Activated naive CD8-positive, alpha-beta T cell treated with anti-CD3 and anti-CD28 coated beads, Interleukin-2, amount 10 ng/mL, durations not matched to agents 7 days and 5 days (primary cell): ENCODE results near the gene NR6A1. TPM values are rescaled to one million over a fixed set of nuclear protein-coding genes. Genes with fewer than 3 reads are reported as not detected.

ENCODE experiments used
- ATAC-seq: fragments of 150-1000 bp; cut with Tn5 transposase; one replicate; pipeline ENCODE4 v1.10.0; 2021; ENCODE audit warnings: low read depth, moderate library complexity
- POLR2A ChIA-PET: fragments of 350-600 bp; sonication (Branson Sonifier 250); formaldehyde crosslinking; loops from one replicate; lab custom pipeline; 2021; ENCODE audit warnings: antibody characterized with exemption; lab: Charles Lee
- DNase-seq: peaks from one replicate; pipeline ENCODE4 v3.0.0; 2021
- H3K27ac Mint-ChIP-seq: one replicate; pipeline ENCODE4 v1.8.0; 2022; ENCODE audit warnings: mild to moderate bottlenecking, mixed read lengths
- H3K27me3 Mint-ChIP-seq: one replicate; pipeline ENCODE4 v1.8.0; 2022; ENCODE audit warnings: mild to moderate bottlenecking, moderate library complexity, mixed read lengths
- H3K36me3 Mint-ChIP-seq: one replicate; pipeline ENCODE4 v1.8.0; 2021; ENCODE audit warnings: mild to moderate bottlenecking, mixed read lengths
- H3K4me1 Mint-ChIP-seq: one replicate; pipeline ENCODE4 v1.8.0; 2021; ENCODE audit warnings: mixed read lengths
- H3K4me3 Mint-ChIP-seq: one replicate; pipeline ENCODE4 v1.8.0; 2022; ENCODE audit warnings: mild to moderate bottlenecking, moderate library complexity, mixed read lengths
- H3K9me3 Mint-ChIP-seq: one replicate; pipeline ENCODE4 v1.8.0; 2021; ENCODE audit warnings: mixed read lengths
- total RNA-seq, 2 experiments: library from RNA; stranded (reverse); gene quantifications; one replicate each; pipeline ENCODE4 v1.2.3, GENCODE V29; 2021

The NR6A1 gene
- total RNA-seq, 2 experiments from 2014 or later = 0.06 to 0.11 TPM

DNA sequence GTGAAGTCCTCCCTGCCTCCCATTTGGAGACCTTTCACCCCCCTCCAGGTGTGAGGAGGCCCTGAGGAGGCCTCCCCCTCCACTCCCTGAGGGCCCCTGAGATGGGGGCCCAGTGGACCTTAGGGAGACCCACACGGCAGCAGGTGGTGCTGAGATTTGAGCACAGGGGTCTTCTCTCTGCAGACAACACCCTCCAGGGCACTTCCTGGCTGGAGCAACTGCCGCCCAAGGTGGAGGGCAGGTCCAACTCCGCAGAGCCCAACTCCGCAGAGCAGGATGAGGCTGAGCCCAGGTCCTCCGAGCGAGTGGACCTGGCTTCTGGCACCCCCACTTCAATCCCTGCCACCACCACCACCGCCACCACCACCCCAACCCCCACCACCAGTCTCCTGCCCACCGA lies 32.8 kb upstream of the NR6A1 start:
- Mint-ChIP-seq H3K4me1 (no peaks in the 10 kb centered on the region), H3K4me3 (no peak overlapping the region), H3K36me3 (no peaks in the 10 kb centered on the region), H3K27ac (no peak overlapping the region), H3K9me3 (no peaks in the 10 kb centered on the region), H3K27me3 (peaks cover 5% of the 10 kb centered on the region)
- no peak for DNase-seq
- POLR2A ChIA-PET = no interaction called here
- no peak for ATAC-seq

DNA sequence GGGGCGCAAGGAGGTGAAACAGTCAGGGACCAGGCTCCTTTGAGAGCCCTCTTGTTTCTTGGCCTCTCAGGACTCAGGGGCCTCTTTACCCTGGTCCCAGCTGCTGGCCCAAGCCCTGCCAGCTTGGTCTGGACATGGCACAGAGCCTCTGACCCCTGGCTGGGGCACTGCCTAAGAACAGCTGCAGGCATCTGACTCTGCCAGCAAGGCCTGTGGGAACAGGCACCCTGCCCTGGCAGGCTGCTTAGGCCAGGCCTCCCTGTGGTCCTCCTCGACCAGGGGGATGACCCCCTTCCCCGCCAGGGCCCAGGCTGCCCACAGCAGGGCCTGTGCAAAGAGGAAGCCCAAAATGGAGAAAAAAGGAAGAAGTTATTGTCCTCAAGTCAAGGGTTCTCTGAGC lies 31.3 kb upstream of the NR6A1 start:
- no peak overlapping the region for H3K27ac Mint-ChIP-seq
- H3K36me3 Mint-ChIP-seq = no peaks in the 10 kb centered on the region
- H3K4me3 Mint-ChIP-seq = no peak overlapping the region
- no peaks in the 10 kb centered on the region for H3K9me3 Mint-ChIP-seq
- POLR2A ChIA-PET = no interaction called here
- no peak for ATAC-seq
- H3K4me1 Mint-ChIP-seq = no peaks in the 10 kb centered on the region
- H3K27me3 Mint-ChIP-seq = peaks cover 10% of the 10 kb centered on the region
- no peak for DNase-seq

DNA sequence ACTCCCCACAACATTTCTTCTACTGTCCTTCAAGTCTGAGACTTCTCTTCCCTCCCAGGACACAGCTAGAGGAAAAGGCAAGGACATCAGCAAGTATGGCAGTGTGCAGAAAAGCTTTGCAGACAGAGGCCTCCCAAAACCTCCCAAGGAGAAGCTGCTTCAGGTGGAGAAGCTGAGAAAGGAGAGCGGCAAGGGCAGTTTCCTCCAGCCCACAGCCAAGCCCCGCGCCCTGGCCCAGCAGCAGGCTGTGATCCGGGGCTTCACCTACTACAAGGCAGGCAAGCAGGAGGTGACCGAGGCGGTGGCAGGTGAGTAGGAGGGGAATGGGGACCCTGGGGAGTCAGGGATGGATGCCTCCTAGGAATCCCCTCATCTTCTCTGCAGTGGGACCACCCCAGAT lies 30.2 kb upstream of the NR6A1 start:
- no peak for ATAC-seq
- H3K27me3 Mint-ChIP-seq = peaks cover 14% of the 10 kb centered on the region
- no peak overlapping the region for H3K27ac Mint-ChIP-seq
- H3K4me1 Mint-ChIP-seq = no peaks in the 10 kb centered on the region
- POLR2A ChIA-PET = no interaction called here
- no peaks in the 10 kb centered on the region for H3K9me3 Mint-ChIP-seq
- DNase-seq = no peak
- no peak overlapping the region for H3K4me3 Mint-ChIP-seq
- no peaks in the 10 kb centered on the region for H3K36me3 Mint-ChIP-seq

DNA sequence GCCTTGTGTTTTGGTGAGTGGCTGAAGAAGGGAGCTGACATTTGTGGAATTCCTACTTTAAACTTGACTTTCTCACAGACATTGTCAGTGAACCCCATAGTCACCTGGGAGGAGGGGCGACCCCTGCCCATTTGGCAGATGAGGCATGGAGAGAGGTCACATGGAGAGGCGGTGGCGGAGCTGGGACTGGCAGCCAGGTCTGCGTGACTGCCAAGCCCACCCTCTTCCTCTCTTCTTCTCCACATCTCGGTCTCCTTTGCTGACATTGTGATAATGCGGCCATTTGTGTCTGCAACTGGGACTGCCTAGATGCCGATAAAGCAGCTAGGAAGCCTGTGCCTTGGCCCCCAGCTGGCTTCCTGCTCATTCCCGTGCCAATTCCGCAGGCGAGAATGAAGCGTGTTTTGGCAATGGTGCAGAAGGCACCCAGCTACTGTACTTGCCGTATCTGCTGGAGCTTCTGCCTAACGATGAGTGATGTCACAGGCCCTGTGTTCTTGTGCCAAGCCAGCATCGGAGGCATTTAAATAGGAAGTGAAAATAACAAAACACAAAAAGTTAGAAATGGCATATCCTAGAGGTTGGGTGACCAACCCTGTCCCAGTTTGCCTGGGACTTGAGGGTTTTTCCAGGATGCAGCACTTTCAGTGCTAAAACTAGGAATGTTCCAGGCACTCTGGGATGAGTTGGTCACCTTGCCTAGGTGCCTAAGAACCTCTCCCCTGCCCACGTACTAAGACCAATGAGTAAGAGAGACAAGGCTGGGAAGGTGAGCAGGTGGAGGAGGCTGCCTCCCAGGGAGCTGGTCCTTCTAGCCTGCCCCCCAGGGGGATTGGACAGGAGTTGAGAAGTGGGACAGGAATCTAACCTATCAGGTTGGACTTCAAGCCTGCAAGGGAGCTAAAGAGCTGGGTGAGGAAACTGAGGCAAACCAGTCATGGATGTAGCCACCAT lies 29.5 kb upstream of the NR6A1 start:
- ATAC-seq (no peak), DNase-seq (no peak)
- Mint-ChIP-seq H3K36me3 (no peaks in the 10 kb centered on the region), H3K4me1 (no peaks in the 10 kb centered on the region), H3K9me3 (no peaks in the 10 kb centered on the region), H3K4me3 (no peak overlapping the region), H3K27ac (no peak overlapping the region), H3K27me3 (peaks cover 14% of the 10 kb centered on the region)
- POLR2A ChIA-PET = no interaction called here

- no peaks in the 10 kb centered on the region for H3K36me3 Mint-ChIP-seq
- no peaks in the 10 kb centered on the region for H3K9me3 Mint-ChIP-seq
- no peak overlapping the region for H3K27ac Mint-ChIP-seq
- ATAC-seq = no peak
- no peak overlapping the region for H3K4me3 Mint-ChIP-seq
- DNase-seq = no peak
- H3K27me3 Mint-ChIP-seq = peaks cover 14% of the 10 kb centered on the region
- POLR2A ChIA-PET = no interaction called here
- H3K4me1 Mint-ChIP-seq = no peaks in the 10 kb centered on the region
Measured at GRCh38 chr9:124799274-124800006, 28.3 kb upstream of the NR6A1 start.

DNA sequence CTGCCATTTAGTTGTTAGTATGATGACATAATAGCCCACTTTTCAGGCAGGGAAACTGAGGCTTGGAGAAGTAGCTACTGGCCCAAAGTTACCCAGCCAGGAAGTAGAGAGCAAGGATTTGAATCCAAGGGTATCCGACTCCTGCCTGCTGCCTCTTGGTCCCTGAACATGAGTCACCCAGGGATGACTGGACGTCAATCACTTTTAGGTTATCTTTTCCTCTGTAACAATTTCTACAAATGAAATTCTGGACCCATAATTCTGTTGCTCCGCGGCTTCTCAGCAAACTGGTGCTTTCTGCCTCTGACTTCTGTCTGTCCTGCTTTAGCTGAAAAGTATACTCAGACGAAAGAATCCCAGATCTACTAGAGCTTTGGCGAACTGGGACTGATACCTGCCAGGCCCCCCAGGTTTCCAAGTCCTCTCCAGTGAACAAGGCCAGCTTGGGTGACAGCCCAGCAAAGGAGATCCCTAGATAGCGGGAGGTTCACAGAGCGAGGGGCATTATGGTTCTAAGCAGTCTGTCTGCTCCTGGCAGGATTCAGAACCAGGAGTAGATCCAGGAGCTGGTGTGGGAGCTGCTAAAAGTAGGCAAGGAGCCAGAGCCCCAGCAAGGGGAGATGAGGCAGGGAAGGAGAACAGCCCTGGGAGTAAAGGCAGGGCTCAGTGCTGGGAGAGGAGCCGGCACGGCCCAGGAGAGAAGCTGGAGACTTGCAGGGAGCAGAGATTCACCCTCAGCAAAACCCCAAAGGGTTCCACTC lies 26.4 kb upstream of the NR6A1 start:
- no peak for DNase-seq
- no peak for ATAC-seq
- Mint-ChIP-seq H3K27ac (no peak overlapping the region), H3K27me3 (peaks cover 19% of the 10 kb centered on the region), H3K36me3 (no peaks in the 10 kb centered on the region), H3K4me1 (no peaks in the 10 kb centered on the region), H3K9me3 (no peaks in the 10 kb centered on the region), H3K4me3 (no peak overlapping the region)
- POLR2A ChIA-PET = interaction anchor here (1.4 kb wide), 1 partner anchor 910 kb away, joined by 3 read pairs; the partner anchor contains the start of gene MAPKAP1

- H3K27ac Mint-ChIP-seq = no peak overlapping the region
- no peak overlapping the region for H3K4me3 Mint-ChIP-seq
- no peaks in the 10 kb centered on the region for H3K36me3 Mint-ChIP-seq
- peaks cover 23% of the 10 kb centered on the region for H3K27me3 Mint-ChIP-seq
- ATAC-seq = no peak
- no peak for DNase-seq
- H3K9me3 Mint-ChIP-seq = no peaks in the 10 kb centered on the region
- POLR2A ChIA-PET = interaction anchor here (1.4 kb wide), 1 partner anchor 911 kb away, joined by 3 read pairs; the partner anchor contains the start of gene MAPKAP1
- peaks cover 2% of the 10 kb centered on the region for H3K4me1 Mint-ChIP-seq
Measured at GRCh38 chr9:124795881-124796431, 24.8 kb upstream of the NR6A1 start.

DNA sequence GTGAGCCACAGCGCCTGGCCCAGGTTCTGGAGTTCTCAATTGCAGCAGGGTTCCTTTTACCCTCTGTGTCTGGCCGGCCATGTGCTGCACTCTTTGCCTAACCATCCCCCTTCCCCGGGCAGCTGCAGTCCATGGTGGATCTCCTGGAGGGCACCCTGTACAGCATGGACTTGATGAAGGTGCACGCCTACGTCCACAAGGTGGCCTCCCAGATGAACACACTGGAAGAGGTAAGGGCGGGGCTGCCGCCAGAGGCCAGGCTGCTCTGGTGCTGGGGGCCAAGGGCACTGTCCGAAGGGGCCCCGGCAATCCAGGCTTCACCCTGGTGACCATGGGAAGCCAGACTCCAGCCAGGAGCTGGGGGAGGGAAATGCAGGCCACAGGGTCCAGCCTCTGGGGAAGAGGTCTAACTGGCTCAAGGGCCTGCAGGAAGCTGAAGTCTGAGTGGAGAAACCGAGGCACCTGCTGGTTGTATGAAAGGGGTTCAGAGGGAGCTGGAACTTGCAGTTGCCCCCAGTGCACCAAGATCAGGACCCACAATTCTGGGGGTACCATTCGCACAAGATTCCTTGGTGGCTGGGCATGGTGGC lies 23.9 kb upstream of the NR6A1 start:
- POLR2A ChIA-PET = no interaction called here
- H3K27me3 Mint-ChIP-seq = peaks cover 23% of the 10 kb centered on the region
- DNase-seq (no peak), ATAC-seq (no peak)
- H3K36me3 Mint-ChIP-seq = no peaks in the 10 kb centered on the region
- no peak overlapping the region for H3K27ac Mint-ChIP-seq
- peaks cover 3% of the 10 kb centered on the region for H3K4me1 Mint-ChIP-seq
- no peaks in the 10 kb centered on the region for H3K9me3 Mint-ChIP-seq
- H3K4me3 Mint-ChIP-seq = no peak overlapping the region

DNA sequence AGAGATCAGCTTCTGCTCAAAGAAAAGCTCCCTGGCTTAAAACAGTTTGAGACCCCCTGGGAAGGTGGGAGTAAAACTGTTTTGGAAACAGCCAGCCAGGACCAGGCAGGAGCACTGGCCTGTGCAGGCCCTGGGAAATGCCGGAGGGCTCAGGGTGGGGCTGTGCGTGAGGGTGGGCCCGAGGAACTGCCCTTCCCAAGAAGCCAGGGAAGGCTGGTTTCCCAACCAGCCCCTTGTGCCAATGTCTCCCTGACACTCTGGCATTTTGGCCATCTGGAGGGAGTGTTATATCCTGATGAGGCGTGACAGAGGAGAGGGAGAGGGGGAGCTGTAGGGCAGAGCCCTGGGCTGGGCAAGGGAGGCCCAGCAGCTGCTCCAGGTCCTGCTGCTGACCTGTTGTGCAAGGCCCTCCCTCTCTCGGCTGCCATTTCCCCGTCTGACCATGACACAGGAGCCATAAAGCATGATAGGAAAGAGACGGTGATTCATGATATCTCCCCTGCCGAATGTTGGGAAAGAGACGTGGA lies 22.0 kb upstream of the NR6A1 start:
- no peak overlapping the region for H3K4me3 Mint-ChIP-seq

DNA sequence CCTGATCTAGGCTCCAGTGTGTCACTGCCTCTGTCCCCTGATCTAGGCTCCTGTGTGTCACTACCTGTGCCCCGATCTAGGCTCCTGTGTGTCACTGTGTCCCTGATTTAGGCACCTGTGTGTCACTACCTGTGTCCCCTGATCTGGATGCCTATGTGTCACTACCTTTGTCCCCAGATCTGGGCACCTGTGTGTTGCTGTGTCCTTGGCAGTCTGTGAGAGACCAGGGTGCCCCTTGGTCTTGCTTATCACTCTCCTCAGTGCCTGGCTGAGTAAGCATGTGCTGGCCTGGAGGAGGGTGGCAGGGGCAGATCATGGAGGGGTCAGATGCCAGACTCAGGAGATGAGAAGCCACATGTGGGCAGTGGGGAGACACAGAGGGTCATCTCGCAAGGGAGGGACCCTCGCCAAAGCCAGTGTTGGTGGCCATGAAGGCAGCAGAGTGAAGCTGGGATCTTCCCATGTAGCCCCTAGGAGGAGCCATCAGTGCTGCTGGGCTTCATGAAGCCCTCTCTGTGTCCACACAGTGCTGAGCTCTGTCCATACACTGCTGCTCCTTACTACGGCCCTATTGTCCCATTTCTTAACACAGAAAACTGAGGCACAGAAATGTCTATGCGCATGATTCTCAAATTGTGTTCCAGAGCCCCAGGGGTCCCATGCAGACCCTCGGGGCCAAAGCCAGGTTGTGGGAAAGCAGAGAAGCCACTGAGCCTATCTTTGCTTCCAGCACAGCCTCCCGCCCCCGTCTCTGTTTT lies 21.3 kb upstream of the NR6A1 start:
- ATAC-seq = no peak
- no peak overlapping the region for H3K4me3 Mint-ChIP-seq
- DNase-seq = no peak
- H3K4me1 Mint-ChIP-seq = peaks cover 3% of the 10 kb centered on the region
- no peak overlapping the region for H3K27ac Mint-ChIP-seq
- no peaks in the 10 kb centered on the region for H3K9me3 Mint-ChIP-seq
- H3K27me3 Mint-ChIP-seq = peaks cover 33% of the 10 kb centered on the region
- POLR2A ChIA-PET = no interaction called here
- H3K36me3 Mint-ChIP-seq = no peaks in the 10 kb centered on the region

More for the DNA sequence above, 22.0 kb upstream of the NR6A1 start:
- Mint-ChIP-seq H3K4me1 (peaks cover 3% of the 10 kb centered on the region), H3K27me3 (peaks cover 30% of the 10 kb centered on the region), H3K27ac (no peak overlapping the region), H3K36me3 (no peaks in the 10 kb centered on the region), H3K9me3 (no peaks in the 10 kb centered on the region)
- DNase-seq = no peak
- POLR2A ChIA-PET = no interaction called here
- no peak for ATAC-seq

- no peak overlapping the region for H3K27ac Mint-ChIP-seq
- POLR2A ChIA-PET = no interaction called here
- no peak for ATAC-seq
Measured at GRCh38 chr9:124790801-124791505, 19.8 kb upstream of the NR6A1 start.

More at GRCh38 chr9:124790801-124791505, 19.8 kb upstream of the NR6A1 start:
- Mint-ChIP-seq H3K4me1 (peaks cover 3% of the 10 kb centered on the region), H3K4me3 (no peak overlapping the region), H3K27me3 (peaks cover 30% of the 10 kb centered on the region), H3K9me3 (no peaks in the 10 kb centered on the region), H3K36me3 (no peaks in the 10 kb centered on the region)
- no peak for DNase-seq
